GM12891 (cell line): ENCODE measurements around the gene RNF14.

Experiments used
- POLR2A ChIP-seq: IDR thresholded peaks from 2 replicates; pipeline ENCODE4 v1.6.1; 2011; ENCODE audit warnings: low read depth, low read length, control low read depth
- POLR2AphosphoS5 ChIP-seq: IDR thresholded peaks from 2 replicates; pipeline ENCODE4 v1.6.1; 2011; ENCODE audit warnings: low read depth, low read length, control low read depth
- TAF1 ChIP-seq: IDR thresholded peaks from 2 replicates; pipeline ENCODE4 v1.6.1; 2011; ENCODE audit warnings: low read depth, low read length, control low read depth

GRCh38 chr5:141929398-141930058 is 39.4 kb upstream of the RNF14 start:
- TF ChIP-seq POLR2AphosphoS5 (no peak), POLR2A (no peak), TAF1 (no peak)
